Measurements from ENCODE around the gene PDHX. TPM values are rescaled to one million over a fixed set of nuclear protein-coding genes. Genes with fewer than 3 reads are reported as not detected.

The PDHX gene
- total RNA-seq, 2 donors from 2014 or later = 41.6 to 51.8 TPM

DNA sequence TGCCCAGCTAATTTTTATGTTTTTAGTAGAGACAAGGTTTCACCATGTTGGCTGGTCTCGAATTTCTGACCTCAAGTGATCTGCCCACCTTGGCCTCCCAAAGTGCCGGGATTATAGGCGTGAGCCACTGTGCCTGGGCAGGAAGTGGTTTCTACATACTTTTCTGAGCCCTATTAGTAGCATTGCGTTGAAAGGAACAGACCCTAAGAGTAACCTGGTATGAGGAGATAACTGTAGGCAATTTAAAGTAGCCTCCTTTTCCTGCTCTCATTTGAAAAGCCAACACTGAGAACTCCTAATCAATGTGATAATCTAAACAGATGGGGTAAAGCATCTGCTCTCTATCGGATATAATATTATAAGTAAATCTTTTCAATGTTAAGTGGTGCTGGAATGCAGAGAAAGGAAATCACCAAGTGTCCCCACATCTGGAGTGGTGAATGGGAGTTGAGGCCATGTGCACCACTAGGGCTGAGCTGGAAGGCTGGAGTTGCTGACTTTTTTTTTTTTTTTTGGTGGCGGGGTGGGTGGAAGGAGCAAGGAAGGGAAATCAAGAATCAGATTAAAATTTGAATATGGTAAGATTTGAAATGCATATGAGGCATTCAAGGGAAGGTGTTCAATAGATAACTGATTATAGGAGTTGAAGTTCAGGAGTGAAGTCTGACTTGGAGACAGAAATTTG is 20.7 kb downstream of the PDHX start:
- DNase-seq = no peak
- intact Hi-C loops (cut with DNase I, micrococcal nuclease) = no loop called here
- ATAC-seq = no peak

DNA sequence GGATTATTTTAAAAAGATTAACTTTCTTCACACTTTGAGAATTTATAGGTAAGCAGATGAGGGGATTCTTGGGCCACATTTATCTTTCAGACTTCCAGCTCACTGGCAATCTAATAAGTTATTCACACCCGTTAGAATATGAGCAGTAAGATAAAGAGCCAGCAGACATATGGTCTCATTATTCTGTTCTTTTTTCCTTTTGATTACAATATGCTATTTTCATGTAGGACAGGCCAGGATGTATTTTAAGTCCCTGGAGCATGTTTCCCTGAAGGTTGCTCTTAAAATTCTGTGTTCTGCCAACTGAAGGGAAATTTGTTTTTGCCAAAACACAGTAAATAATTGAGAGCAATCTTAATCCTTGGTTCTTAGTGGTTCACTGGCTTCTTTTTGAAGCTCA is 22.2 kb downstream of the PDHX start:
- DNase-seq (no peak), ATAC-seq (no peak)
- intact Hi-C loops (cut with DNase I, micrococcal nuclease) = no loop called here

DNA sequence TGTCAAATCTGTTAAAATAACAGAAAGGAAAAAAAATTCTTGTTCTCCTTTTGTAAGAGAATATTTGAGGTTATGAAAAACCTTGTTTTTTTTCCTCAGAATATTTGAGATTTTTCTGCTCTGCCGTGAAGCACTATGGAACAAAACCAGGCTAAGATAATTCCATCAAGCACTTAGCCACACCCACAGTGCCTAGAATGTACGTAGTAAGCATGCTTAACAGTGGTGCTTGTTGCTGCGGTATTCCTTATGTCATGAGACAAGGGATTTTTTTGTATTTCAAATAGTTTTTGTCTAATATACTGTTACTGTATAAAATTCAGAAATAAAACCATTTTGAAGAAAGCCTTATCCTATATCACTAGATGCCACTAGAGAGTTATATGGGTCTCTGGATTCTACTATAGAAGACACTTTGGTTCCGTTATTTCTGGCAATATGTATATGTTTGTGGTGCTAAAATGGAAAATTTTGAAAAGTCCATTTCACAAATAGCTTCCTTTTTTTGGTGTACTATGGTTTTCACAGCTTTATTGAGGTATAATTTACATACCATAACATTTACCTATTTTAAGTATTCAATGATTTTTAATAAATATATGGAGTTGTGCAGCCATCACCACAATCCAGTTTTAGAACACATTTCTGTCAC is 23.7 kb downstream of the PDHX start:
- ATAC-seq (no peak), DNase-seq (no peak)
- intact Hi-C loops (cut with DNase I, micrococcal nuclease) = no loop called here

DNA sequence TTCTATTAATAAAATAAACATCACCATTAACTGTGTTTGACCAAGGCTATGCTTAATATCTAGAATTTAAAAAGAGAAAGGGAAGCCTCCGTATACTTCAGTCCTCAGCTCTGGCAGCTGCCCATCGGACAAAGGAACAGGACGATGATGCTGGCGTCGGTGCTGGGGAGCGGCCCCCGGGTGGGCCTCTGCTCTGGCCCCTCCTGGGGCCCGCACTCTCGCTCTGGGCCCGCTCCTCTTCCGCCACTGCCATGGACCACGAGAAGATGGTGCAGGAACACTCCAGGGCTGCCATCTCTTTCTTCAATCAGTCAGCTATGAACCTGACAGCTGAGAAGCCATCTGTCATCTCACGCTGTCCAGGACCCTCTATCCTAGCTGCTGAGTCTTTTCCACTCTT is 25.3 kb downstream of the PDHX start:
- no peak for ATAC-seq
- intact Hi-C loops (cut with DNase I, micrococcal nuclease) = no loop called here

DNA sequence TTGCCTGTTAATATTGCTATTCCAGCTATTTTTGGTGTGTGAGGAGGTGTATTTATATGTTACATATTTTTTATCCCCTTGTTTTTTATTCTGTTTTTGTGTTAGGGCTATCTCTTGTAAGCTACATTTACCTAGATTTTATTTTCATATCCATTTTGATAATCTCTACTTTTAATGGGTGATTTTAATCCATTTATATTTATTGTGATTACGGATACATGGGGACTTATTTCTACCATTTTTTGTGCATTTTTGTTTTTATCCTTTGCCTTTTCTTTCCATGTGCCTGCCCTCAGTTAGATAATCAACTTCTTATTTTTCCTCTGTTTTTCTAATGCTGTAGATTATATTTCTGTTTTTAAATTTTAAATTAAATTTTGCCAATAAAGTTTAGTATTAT is 28.3 kb downstream of the PDHX start:
- intact Hi-C loops (cut with DNase I, micrococcal nuclease) = no loop called here
- no peak for ATAC-seq
- DNase-seq = no peak

More for the DNA sequence above, 25.3 kb downstream of the PDHX start:
- DNase-seq = no peak

DNA sequence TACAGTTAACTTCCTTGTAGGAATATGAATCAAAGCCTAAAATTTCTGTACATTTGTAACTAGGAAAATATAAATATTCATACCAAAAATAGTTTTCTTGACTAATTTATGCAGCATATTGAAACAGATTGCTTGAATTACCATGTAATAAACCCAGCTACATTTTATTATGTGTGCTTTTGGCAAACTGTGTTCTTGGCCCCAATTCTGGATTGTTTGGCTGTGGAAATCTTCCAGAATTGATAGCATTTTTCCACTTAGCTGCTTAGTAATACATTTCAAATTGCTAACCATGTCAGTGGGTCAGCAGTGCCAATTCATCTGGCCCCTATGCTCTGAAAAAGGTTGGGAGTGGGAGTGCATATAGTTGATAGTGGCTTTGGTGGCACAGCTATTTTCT is 32.3 kb downstream of the PDHX start:
- no peak for DNase-seq
- intact Hi-C loops (cut with DNase I, micrococcal nuclease) = no loop called here
- no peak for ATAC-seq

DNA sequence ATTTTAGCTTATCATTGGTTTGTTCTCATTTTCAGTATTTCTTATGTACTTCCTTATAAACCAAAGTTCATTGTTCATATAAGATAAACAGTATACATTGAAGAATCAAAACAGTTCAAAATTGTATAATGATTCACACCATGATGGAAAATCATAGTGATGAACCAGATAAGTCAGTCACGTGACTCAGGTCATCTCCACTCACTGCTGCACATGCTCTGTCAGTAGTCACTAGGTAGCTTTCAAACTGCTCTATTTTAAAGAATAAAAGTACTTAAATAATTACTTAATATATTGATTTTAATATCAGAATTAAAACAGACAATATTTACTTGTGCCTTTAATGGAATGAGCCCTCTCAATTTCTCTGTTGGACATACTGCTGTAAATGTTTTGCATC is 37.5 kb downstream of the PDHX start:
- DNase-seq (no peak), ATAC-seq (no peak)
- intact Hi-C loops (cut with DNase I, micrococcal nuclease) = no loop called here

DNA sequence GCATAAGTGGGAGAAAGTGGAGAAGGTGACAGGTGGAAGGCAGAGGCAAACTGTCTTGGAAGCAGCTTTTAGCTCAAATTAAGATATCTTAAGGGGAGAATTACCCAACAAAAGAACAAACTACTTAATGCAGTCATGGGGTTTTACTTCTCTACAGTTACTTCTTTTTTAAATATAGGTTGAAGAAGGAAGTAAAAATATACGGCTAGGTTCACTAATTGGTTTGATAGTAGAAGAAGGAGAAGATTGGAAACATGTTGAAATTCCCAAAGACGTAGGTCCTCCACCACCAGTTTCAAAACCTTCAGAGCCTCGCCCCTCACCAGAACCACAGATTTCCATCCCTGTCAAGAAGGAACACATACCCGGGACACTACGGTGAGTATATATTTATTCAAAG is 40.8 kb downstream of the PDHX start:
- DNase-seq = no peak
- intact Hi-C loops (cut with DNase I, micrococcal nuclease) = no loop called here
- no peak for ATAC-seq

DNA sequence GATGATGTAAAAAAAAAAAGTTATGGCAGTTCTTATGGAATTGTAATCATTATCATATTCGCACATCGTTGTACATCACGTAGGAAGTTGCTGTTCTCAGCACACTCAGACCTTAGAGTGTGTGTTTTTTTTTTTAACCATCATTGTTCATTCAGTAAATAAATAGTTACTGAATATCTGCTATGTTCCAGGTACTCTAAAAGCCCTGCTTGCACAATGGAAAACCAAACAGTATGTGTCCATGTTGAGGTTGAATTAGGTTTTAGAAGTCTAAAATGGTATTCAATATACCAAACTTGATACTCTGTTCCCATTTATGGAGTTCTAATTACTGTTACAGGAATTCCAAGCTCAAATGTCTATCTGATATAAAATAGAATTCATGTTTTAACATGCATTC is 41.2 kb downstream of the PDHX start:
- DNase-seq (no peak), ATAC-seq (no peak)
- intact Hi-C loops (cut with DNase I, micrococcal nuclease) = no loop called here

DNA sequence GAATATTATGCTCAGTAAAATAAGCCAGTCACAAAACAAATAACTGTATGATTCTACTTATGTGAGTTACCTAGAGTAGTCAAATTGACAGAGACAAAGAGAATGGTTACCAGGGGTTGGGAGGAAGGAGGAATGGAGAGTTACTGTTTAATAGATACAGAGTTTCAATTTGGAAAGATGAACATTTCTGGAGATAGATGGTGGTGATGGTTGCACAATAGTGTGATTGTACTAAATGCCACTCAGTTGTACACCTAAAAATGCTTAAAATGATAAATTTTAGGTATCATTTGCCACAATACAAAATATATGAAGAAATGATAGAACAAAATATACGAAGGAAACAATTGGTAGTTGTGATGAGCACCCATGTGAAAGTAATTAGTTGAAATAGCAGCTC is 43.4 kb downstream of the PDHX start:
- no peak for ATAC-seq
- intact Hi-C loops (cut with DNase I, micrococcal nuclease) = no loop called here
- no peak for DNase-seq

DNA sequence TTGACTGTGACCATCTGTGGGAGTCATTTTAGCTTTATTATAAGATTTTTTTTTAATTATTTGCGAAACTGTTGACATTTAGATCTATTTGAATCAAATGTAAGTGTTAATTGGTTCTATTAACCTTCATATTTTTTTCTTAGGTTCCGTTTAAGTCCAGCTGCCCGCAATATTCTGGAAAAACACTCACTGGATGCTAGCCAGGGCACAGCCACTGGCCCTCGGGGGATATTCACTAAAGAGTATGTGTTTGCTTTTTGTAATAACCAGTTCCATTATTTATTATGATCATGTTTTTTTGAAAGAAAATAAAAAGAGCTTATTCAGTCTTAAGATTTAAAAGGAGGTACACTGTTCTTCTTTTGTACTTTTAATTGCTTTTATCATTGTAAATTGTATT is 43.9 kb downstream of the PDHX start:
- ATAC-seq (no peak), DNase-seq (no peak)
- intact Hi-C loops (cut with DNase I, micrococcal nuclease) = no loop called here

DNA sequence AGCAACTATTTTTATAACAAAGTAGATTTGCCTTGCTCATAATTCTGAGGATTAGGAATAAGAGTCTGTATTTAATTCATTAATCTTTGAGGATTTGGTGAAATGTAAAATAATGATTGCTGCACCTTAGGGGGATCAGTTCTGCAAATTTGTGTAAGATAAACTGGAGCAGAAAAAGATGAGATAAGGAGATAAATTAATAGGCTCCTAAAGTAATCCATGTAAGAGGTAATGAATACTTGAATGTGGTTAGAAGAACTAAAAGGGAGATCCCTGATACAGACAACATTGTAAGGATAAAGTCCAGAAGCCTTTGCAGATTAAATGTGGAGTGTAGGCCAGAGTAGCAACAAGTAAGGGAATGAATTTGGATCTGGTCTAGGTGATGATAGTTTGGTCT is 45.6 kb downstream of the PDHX start:
- intact Hi-C loops (cut with DNase I, micrococcal nuclease) = no loop called here
- DNase-seq = no peak
- no peak for ATAC-seq

DNA sequence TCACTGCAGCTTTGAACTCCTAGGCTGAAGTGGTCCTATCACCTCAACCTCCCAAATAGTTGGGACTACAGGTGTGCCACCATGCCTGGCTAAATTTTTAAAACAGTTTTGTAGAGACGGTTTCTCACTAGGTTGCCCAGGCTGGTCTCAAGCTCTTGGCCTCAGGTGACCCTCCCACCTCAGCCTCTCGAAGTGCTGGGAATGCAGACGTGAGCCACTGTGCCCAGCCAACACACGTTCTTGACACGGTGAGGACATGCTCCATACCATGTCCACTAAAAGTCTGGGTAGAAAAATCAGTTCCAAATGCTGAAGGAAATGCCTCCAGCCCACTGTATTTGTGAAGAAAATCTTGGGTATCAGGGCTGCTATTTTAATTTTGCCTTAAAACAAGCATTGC is 46.9 kb downstream of the PDHX start:
- ATAC-seq = no peak
- no peak for DNase-seq
- intact Hi-C loops (cut with DNase I, micrococcal nuclease) = no loop called here

DNA sequence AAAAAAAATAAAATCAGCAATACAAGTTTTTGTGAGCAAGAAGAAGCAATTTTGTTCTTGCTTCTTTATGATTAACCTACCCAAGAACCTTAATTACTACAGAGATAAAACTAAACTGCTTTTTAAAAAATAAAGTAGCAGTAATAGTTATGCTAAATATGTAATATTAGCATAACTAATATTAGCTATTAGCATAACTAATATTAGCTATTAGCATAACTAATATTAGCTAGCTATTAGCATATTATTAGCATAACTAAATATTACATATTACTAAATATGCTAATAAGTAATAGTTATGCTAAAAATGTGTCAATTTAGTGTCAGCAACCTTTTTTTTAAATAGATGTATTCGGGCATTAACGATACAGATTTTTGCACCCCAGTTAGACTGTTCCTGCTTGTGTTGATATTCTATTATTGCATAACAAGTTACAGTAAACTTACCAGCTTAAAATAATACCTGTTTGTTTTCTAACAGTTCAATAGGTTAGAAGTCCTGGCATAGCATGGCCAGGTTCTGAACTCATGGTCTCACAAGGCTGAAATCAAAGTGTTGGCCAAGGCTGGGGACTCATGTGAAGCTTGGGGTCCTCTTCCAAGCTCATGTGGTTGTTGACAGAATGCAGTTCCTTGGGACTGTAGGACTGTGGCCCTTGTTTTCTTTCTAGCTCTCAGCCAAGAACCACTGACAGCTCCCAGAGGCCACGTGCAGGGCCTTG is 48.4 kb downstream of the PDHX start:
- no peak for DNase-seq
- intact Hi-C loops (cut with DNase I, micrococcal nuclease) = no loop called here
- no peak for ATAC-seq

DNA sequence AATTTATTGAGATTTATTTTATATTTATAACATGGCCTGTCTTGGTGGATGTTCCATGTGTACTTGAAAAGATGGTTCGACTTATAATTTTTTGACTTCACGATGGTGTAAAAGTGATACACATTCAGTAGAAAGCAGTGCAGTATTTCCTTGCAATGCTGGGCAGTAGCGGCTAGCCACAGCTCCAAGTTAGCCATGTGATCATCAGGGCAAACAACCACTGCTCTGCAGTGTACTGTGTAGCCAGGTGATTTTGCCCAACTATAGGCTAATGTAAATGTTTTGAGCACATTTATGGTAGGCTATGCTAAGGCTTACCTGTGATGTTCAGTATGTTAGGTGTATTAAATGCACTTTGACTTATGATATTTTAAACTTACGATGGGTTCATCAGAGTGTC is 52.4 kb downstream of the PDHX start:
- DNase-seq (no peak), ATAC-seq (no peak)
- intact Hi-C loops (cut with DNase I, micrococcal nuclease) = no loop called here

DNA sequence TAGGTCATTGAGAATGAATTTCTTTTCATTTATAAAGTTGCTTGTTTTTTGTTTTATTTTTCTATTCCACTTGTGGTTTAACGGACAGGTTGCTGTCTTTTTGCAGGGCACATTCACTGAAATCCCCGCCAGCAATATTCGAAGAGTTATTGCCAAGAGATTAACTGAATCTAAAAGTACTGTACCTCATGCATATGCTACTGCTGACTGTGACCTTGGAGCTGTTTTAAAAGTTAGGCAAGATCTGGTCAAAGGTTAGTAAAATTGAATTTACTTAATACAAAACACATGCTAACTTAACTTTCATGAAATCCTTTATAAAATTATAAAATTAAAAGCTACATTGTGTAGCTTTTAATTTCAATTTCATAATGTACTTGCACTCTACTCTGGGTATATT is 53.6 kb downstream of the PDHX start:
- DNase-seq (no peak), ATAC-seq (no peak)
- intact Hi-C loops (cut with DNase I, micrococcal nuclease) = no loop called here

DNA sequence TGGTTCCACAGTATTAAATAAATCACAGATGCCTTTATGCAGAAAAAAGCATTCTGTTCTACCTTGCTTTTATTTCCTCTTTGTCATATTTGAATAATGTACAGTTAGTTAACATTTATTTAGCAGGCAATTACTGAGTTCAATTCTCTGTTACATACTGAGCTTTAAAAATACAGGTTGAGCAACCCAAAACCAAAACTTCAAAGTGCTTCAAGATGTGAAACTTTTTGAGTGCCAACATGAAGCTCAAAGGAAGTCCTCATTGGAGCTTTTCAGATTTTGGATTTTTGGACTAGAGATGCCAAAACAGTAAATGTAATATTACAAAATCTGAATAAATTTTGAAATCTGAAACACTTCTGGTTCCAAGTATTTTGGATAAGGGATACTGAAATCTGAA is 54.1 kb downstream of the PDHX start:
- no peak for ATAC-seq
- DNase-seq = no peak
- intact Hi-C loops (cut with DNase I, micrococcal nuclease) = no loop called here

DNA sequence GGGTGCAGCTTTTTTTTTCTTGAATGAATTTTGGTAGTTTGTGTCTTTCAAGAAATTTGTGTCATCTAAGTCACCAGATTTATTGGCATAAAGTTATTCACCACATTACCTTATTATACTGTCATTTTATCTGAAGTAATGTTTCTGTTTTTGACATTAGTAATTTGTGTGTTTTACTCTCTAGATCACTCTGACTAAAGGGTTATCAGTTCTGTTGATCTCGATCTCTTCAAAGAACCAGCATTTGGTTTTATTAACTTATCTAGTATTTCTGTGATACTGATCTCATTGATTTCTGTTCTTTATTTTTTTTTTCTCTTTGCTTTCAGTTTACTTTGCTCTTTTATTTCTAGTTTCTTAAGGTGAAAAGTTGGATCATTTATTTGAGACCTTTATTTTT is 55.5 kb downstream of the PDHX start:
- no peak for ATAC-seq
- intact Hi-C loops (cut with DNase I, micrococcal nuclease) = no loop called here
- DNase-seq = no peak

DNA sequence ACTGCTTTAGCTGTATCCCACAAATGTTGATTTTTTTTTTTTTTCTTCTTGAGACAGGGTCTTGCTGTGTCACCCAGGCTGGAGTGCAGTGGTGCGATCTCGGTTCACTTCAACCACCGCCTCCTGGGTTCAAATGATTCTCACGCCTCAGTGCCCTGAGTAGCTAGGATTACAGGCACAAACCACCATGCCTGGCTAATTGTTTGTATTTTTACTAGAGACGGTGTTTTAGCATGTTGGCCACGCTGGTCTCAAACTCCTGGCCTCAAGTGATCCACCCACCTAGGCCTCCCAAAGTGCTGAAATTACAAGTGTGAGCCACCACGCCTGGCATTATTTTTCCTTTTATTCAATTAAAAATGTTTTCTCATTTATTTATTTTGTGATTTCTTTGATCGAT is 55.9 kb downstream of the PDHX start:
- no peak for ATAC-seq
- intact Hi-C loops (cut with DNase I, micrococcal nuclease) = no loop called here
- no peak for DNase-seq

DNA sequence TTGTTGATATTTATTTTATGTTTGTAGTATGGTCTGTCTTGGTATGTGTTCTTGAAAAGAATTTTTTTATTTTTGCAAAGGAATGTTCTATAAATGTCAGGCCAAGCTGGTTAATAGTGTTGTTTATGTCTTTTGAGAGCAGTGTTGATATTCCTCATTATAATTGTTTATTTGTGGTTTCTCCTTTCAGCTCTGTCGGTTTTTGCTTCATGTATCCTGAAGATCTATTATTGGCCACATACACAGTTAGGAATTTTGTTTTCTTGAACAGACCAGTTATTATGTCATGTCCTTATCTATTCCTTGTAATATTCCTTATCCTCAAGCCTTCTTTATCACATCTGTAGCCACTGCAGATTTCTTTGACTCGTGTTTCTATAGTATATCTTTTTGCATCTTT is 56.5 kb downstream of the PDHX start:
- intact Hi-C loops (cut with DNase I, micrococcal nuclease) = no loop called here

DNA sequence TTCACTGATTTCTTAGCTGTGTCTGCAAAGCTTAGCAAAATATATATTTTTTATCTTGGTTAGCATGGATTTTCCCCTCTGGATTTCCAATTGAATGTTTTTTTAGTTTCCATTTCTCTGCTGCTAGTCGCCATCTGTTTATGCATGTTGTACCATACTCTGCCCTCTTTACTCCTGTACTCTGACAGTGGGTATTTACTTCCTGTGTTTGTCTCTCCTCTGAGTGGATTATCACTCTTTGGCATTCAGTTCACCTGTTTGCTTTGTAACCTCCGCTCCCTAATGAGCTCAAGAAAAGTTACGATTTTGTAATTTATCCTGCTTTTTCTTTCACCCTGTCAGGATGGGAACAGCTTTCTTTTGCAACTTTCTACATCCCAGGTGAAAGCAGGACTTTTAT is 59.1 kb downstream of the PDHX start:
- ATAC-seq = no peak
- no peak for DNase-seq
- intact Hi-C loops (cut with DNase I, micrococcal nuclease) = no loop called here

More for the DNA sequence above, 56.5 kb downstream of the PDHX start:
- ATAC-seq = no peak
- DNase-seq = no peak

Data from left colon (tissue), 2 donors.